Occipital lobe (tissue), 2 donors: ENCODE results near the gene BACE2. TPM values are rescaled to one million over a fixed set of nuclear protein-coding genes. Genes with fewer than 3 reads are reported as not detected.
A peak's percentile ranks its signal among the peaks of the same experiment; 100 is the strongest.
"Not testable (repeated sequence)": the region's sequence is repeated elsewhere in the genome, so short reads cannot be mapped to it uniquely, and the experiment has no call there.

Experiments
- DNase-seq: peaks from one replicate; lab custom pipeline; 2025; lab: John Stamatoyannopoulos, UW
- total RNA-seq: library from RNA; depleted of rRNA; stranded (reverse); fragments of >200 nt; gene quantifications from one replicate; pipeline ENCODE4 v1.2.3, GENCODE V29; 2014

The BACE2 gene
- total RNA-seq, 1 donor from 2014 or later: 8.6 TPM

DNA sequence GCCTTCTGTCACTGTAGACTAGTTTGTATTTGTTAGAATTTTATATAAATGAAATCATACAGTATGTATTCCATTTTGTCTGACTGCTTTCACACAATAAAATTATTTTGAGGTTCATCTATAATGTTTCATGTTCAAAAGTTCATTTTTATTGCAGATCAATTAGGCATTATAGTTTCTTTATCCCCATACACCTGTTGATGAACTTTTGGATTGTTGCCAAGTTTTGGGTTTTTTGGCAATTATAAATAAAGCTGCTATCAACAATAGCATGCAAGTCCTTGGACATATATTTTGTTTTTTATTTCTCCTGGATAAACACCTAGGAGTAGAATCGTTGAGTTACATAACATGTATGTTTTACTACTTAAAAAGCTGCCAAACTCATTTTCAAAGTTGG lies 101.6 kb downstream of the BACE2 start:
- no peak for DNase-seq

DNA sequence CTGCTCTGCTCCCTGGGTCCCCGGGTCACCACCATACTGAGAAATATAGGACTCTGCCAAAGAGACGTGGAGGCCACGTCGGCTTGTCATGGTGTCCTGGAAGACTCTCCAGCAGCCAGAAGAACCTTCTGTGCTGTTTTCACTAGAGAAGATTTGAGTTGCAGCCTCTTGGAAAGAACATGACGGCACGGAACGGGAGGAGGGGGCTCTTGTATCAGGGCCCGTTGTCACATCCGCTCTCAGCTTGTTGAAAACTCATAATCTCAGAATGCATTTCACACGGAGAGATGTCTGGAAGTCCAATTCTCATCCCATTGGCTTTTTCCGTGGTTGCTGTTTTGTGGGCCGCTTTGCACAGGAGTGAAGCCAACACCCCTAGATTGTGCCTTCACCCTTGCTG lies 109.2 kb downstream of the BACE2 start:
- no peak for DNase-seq

- DNase-seq: no peak
Measured at GRCh38 chr21:41277846-41278245, 109.9 kb downstream of the BACE2 start.

GRCh38 chr21:41280115-41280919 lies 112.4 kb downstream of the BACE2 start:
- no peak for DNase-seq

DNA sequence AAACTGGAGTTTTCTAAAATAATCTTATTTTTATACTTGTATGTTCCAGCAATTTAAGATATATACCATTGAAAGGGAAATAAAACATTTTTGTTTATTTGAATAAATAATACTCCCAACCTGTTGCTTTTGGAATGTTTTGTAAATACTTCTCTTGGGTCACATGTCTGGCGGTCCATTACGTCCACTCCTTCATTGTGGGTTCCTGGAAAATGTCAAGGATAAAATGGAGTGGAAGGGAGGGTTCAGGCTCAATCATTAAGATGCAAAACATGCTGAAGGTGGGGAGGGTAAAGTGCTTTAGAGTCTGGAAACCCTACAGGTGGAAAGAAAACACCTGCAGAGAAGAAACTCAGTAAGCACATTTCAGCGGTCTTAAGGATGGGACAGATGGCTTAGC lies 114.5 kb downstream of the BACE2 start:
- DNase-seq: no peak

GRCh38 chr21:41283211-41283818 lies 115.4 kb downstream of the BACE2 start:
- DNase-seq: peak; percentile 48

DNA sequence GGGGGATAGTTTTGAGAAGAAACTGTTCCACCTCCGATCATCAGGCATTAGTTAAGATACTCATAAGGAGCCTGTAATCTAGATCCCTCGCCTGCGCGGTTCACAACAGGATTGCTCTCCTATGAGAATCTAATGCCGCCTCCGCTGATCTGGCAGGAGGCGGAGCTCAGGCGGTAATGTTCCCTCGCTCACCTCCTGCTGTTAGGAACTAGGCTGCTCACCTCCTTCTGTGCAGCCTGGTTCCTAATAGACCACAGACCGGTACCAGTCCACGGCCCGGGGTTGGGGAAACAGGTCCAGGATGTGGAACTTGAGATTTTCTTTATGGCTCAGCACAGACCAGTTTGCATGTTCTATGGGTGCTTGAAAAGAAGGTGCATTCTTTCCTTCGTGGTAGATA lies 121.5 kb downstream of the BACE2 start:
- no peak for DNase-seq

GRCh38 chr21:41290106-41290799 lies 122.3 kb downstream of the BACE2 start:
- DNase-seq: no peak

DNA sequence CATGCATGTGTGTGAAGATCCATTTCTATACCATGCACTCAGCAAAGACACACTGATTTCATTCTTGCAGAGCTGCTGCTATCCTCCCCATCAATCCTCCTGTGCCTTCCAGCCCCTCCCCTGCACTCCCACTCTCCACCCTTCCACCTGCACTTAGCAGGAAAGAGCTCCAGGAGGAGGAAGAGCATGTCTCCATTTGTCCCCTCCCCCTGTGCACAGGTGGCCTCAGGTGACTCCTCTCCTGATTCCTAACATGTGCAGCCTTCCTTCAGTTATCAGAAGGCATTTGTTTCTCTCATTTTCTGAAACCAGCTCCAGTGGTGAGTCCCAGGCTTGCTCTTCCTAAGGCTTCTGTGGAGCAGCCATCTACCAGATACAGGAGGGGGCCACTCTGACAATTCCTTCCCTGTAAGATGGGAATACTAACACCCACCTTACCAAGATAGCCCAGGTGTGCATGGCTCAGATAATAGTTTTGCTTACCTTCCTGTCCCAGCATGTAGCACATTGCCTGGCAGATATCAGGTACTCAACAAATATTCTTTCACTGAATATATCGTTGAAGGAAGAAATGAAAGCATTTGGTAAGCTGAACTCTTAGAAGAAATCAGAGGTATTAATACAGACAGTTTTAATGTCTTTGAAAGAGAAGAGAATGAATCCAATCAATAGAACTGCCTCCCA lies 126.7 kb downstream of the BACE2 start:
- DNase-seq: no peak

GRCh38 chr21:41295721-41296254 lies 127.8 kb downstream of the BACE2 start:
- no peak for DNase-seq

DNA sequence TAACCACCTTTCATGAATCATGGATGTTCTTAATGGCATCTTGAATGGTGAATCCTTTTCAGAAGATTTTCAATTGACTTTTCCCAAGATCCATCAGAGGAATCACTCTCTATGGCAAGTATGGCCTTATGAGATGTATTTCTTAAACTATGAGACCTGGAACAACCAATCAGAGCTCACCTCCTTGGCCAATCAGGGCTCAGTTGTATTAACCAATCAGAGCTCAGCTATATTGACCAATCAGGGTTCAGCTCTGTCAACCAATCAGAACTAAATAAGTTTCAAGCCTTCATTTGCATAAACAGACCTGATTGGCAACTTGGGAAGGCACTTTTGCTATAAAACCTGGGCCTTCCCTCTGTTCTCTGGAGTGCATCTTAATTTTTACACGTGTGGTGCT lies 135.0 kb downstream of the BACE2 start:
- DNase-seq: no peak

- no peak for DNase-seq
Measured at GRCh38 chr21:41304068-41304720, 136.2 kb downstream of the BACE2 start.

GRCh38 chr21:41307219-41307618 lies 139.3 kb downstream of the BACE2 start:
- no peak for DNase-seq

GRCh38 chr21:41313285-41314164 lies 145.6 kb downstream of the BACE2 start:
- DNase-seq: not testable (repeated sequence)

GRCh38 chr21:41315726-41316125 lies 147.8 kb downstream of the BACE2 start:
- no peak for DNase-seq

DNA sequence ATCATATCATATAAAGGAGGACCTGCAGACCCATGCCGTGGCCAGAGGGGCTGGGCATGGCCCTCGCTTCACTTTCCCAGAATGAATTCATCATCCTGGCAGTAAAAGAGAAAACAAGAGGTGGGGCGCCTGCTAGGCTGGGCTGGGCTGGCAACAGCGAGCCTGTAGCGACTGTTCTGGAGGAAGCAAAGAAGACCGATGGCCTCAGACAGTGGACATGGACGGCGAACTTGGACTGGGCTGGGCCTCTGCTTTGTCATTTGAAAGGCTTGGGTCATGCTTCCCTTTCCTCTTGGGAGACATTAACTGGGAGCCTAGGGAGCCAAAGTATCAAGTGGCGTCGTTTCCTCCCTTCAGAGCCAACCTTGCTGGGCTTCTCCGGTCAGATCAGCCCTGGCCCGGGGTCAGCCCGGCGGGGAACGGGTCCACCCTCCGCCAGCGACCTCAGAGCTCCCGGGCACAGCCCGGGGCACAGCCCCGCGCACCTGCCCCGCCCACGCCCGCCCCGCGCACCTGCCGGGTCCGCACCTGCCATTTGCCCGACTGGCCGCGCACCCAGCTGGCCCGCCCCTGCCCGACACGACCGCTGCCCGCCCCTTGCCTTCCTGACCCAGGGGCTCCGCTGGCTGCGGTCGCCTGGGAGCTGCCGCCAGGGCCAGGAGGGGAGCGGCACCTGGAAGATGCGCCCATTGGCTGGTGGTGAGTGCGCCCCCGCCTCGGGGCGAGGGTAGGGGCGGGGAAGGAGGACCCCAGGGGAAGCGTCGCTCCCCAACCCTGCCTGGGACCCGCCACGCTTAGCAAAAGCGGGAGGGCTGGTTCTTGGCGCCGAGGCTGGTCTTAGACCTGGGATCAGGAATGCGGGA lies 148.5 kb downstream of the BACE2 start, which contains the start of gene FAM3B:
Gene FAM3B (plus strand): TSS at position 602 of the 863 bp plus-strand sequence. CDS start 79 bp downstream, at position 681.
- no peak for DNase-seq

GRCh38 chr21:41317063-41317392 lies 149.1 kb downstream of the BACE2 start:
- DNase-seq: no peak

GRCh38 chr21:41317458-41317857 lies 149.5 kb downstream of the BACE2 start:
- DNase-seq: no peak

GRCh38 chr21:41318218-41318617 lies 150.3 kb downstream of the BACE2 start:
- no peak for DNase-seq
